ENCODE results near the gene NCKAP5.

NCKAP5 gene

GRCh38 chr2:133568172-133568571 lies at the start of gene NCKAP5:
Gene NCKAP5 (minus strand): TSS chr2:133568463. CDS start chr2:133517526, 50,937 bp downstream.
- DNase-seq (ENCODE audit: low spot score), result peak; percentile 84

GRCh38 chr2:133609664-133610063 lies 41.4 kb upstream of the NCKAP5 start:
- DNase-seq (ENCODE audit: low spot score), result no peak

GRCh38 chr2:133608291-133608690 lies 40.0 kb upstream of the NCKAP5 start:
- no peak for DNase-seq (ENCODE audit: low spot score)

- no peak for DNase-seq (ENCODE audit: low spot score)
Observed at GRCh38 chr2:133607679-133608078, 39.4 kb upstream of the NCKAP5 start.

- DNase-seq (ENCODE audit: low spot score), result no peak
Observed at GRCh38 chr2:133606616-133607015, 38.4 kb upstream of the NCKAP5 start.

- no peak for DNase-seq (ENCODE audit: low spot score)
Observed at GRCh38 chr2:133605766-133606137, 37.5 kb upstream of the NCKAP5 start.

- DNase-seq (ENCODE audit: low spot score), result no peak
Observed at GRCh38 chr2:133605011-133605765, 36.9 kb upstream of the NCKAP5 start.

- DNase-seq (ENCODE audit: low spot score), result no peak
Observed at GRCh38 chr2:133603109-133603508, 34.8 kb upstream of the NCKAP5 start.

- DNase-seq (ENCODE audit: low spot score), result no peak
Observed at GRCh38 chr2:133602538-133602937, 34.3 kb upstream of the NCKAP5 start.

GRCh38 chr2:133600266-133600928 lies 32.1 kb upstream of the NCKAP5 start:
- DNase-seq (ENCODE audit: low spot score), result peak; percentile 90

GRCh38 chr2:133599811-133600210 lies 31.5 kb upstream of the NCKAP5 start:
- DNase-seq (ENCODE audit: low spot score), result no peak

GRCh38 chr2:133599211-133599803 lies 31.0 kb upstream of the NCKAP5 start:
- DNase-seq (ENCODE audit: low spot score), result no peak

GRCh38 chr2:133598769-133599168 lies 30.5 kb upstream of the NCKAP5 start:
- peak; percentile 68 for DNase-seq (ENCODE audit: low spot score)

GRCh38 chr2:133596701-133597393 lies 28.6 kb upstream of the NCKAP5 start:
- DNase-seq (ENCODE audit: low spot score), result no peak

GRCh38 chr2:133591164-133591563 lies 22.9 kb upstream of the NCKAP5 start:
- DNase-seq (ENCODE audit: low spot score), result peak; percentile 91

- no peak for DNase-seq (ENCODE audit: low spot score)
Observed at GRCh38 chr2:133589456-133589855, 21.2 kb upstream of the NCKAP5 start.

- DNase-seq (ENCODE audit: low spot score), result no peak
Observed at GRCh38 chr2:133588144-133588543, 19.9 kb upstream of the NCKAP5 start.

- DNase-seq (ENCODE audit: low spot score), result no peak
Observed at GRCh38 chr2:133586978-133587377, 18.7 kb upstream of the NCKAP5 start.

GRCh38 chr2:133581010-133581760 lies 12.9 kb upstream of the NCKAP5 start:
- DNase-seq (ENCODE audit: low spot score), result no peak

GRCh38 chr2:133579274-133579673 lies 11.0 kb upstream of the NCKAP5 start:
- no peak for DNase-seq (ENCODE audit: low spot score)

- no peak for DNase-seq (ENCODE audit: low spot score)
Observed at GRCh38 chr2:133576714-133577113, 8.5 kb upstream of the NCKAP5 start.

- no peak for DNase-seq (ENCODE audit: low spot score)
Observed at GRCh38 chr2:133574620-133575019, 6.4 kb upstream of the NCKAP5 start.

Measured in globus pallidus (tissue), 1 donor.